Lower leg skin (tissue), 3 donors: ENCODE data around the gene CYLC1.

Experiments
- POLR2A ChIP-seq, 2 donors: fragments of 450-650 bp; IDR thresholded peaks; one replicate each; pipeline ENCODE4 v1.6.1; 2016 to 2017; ENCODE audit warnings: antibody characterized with exemption in 2 of 2, mild to moderate bottlenecking in 1 of 2, moderate library complexity in 1 of 2
- TF ChIP-seq, protein P1 (sequence below), 3 donors: fragments of 450-650 bp; IDR thresholded peaks; one replicate each; pipeline ENCODE4 v1.5.1; 2016; ENCODE audit warnings: antibody characterized with exemption in 3 of 3, mild to moderate bottlenecking in 3 of 3, moderate library complexity in 2 of 3

DNA sequence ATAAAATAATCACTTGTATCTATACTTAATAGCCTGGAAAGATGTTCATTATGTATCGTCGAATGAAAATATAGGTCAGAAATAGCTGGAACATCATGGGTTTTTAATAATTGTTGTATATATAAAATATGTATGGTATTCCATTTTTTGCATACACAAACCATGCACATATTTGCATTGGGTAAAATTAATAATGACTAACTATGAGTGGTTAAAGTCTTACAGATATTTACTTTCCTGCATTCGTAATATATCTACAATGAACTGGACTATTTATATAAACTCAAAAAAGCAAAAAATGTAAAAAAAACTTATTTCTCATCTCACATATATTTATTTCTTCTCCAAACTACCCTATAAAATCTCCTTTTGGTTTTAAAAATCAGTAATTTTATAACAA is 46.0 kb downstream of the CYLC1 start:
- TF ChIP-seq, protein P1, sequence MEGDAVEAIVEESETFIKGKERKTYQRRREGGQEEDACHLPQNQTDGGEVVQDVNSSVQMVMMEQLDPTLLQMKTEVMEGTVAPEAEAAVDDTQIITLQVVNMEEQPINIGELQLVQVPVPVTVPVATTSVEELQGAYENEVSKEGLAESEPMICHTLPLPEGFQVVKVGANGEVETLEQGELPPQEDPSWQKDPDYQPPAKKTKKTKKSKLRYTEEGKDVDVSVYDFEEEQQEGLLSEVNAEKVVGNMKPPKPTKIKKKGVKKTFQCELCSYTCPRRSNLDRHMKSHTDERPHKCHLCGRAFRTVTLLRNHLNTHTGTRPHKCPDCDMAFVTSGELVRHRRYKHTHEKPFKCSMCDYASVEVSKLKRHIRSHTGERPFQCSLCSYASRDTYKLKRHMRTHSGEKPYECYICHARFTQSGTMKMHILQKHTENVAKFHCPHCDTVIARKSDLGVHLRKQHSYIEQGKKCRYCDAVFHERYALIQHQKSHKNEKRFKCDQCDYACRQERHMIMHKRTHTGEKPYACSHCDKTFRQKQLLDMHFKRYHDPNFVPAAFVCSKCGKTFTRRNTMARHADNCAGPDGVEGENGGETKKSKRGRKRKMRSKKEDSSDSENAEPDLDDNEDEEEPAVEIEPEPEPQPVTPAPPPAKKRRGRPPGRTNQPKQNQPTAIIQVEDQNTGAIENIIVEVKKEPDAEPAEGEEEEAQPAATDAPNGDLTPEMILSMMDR (IDR thresholded peaks at IDR 0.05), result no peak
- no peak for TF ChIP-seq POLR2A (IDR thresholded peaks at IDR 0.05)
